Mammary epithelial cell (primary cell): Measurements from ENCODE around the gene ADAMTS2.

Experiments used
- CTCF ChIP-seq, 2 donors: IDR thresholded peaks in 1 of 2; conservative IDR thresholded peaks in 1 of 2; 2 replicates each; pipeline ENCODE4 v1.5.1; 2011 to 2012; ENCODE audit warnings: inconsistent platforms in 2 of 2, low read length in 2 of 2, mild to moderate bottlenecking in 2 of 2, control low read depth in 1 of 2, low read depth in 1 of 2; ENCODE audit not compliant: insufficient read depth in 1 of 2; ENCODE audit errors: extremely low read depth in 1 of 2
- EZH2 ChIP-seq: IDR thresholded peaks from 2 replicates; pipeline ENCODE4 v1.6.1; 2012; ENCODE audit warnings: low read length, inconsistent platforms, borderline replicate concordance

GRCh38 chr5:179316982-179317381 is 28.3 kb downstream of the ADAMTS2 start:
- TF ChIP-seq CTCF (conservative IDR thresholded peaks at IDR 0.05 in 1 of 2, IDR thresholded peaks at IDR 0.05 in 1 of 2; ENCODE audit: extremely low read depth in 1 of 2, insufficient read depth in 1 of 2, low read depth in 1 of 2, low read length in 2 of 2) (no peak), EZH2 (no peak)
